SH-SY5Y (cell line): Measurements from ENCODE around the gene MYO1E.

ENCODE experiments used
- GATA2 ChIP-seq: IDR thresholded peaks from 2 replicates; pipeline ENCODE4 v1.6.1; 2011; ENCODE audit warnings: mild to moderate bottlenecking, low read depth, low read length
- GATA3 ChIP-seq: IDR thresholded peaks from 2 replicates; pipeline ENCODE4 v1.6.1; 2011; ENCODE audit warnings: low read depth, mild to moderate bottlenecking, low read length, moderate library complexity

GRCh38 chr15:59329570-59330350, 42.9 kb downstream of the MYO1E start:
- TF ChIP-seq GATA2, result no peak
- TF ChIP-seq GATA3, result no peak
